ENCODE measurements around the gene SRSF5.

The SRSF5 gene

GRCh38 chr14:69770559-69770958 lies 3.6 kb downstream of the SRSF5 start:
- DNase-seq = no peak

- no peak for DNase-seq
These were observed 4.2 kb downstream of the SRSF5 start for GRCh38 chr14:69771136-69771535.

GRCh38 chr14:69772082-69773017 lies 5.4 kb downstream of the SRSF5 start:
- DNase-seq = no peak

GRCh38 chr14:69773571-69774276 lies 6.8 kb downstream of the SRSF5 start:
- no peak for DNase-seq

- DNase-seq = no peak
These were observed 8.1 kb downstream of the SRSF5 start for GRCh38 chr14:69775012-69775411.

GRCh38 chr14:69776875-69777453 lies 10.0 kb downstream of the SRSF5 start:
- DNase-seq = no peak

- no peak for DNase-seq
These were observed 12.1 kb downstream of the SRSF5 start for GRCh38 chr14:69779088-69779487.

GRCh38 chr14:69780092-69780491 lies 13.2 kb downstream of the SRSF5 start:
- DNase-seq = no peak

GRCh38 chr14:69780952-69781351 lies 14.0 kb downstream of the SRSF5 start:
- no peak for DNase-seq

- no peak for DNase-seq
These were observed 18.0 kb downstream of the SRSF5 start for GRCh38 chr14:69784942-69785341.

- no peak for DNase-seq
These were observed 19.7 kb downstream of the SRSF5 start for GRCh38 chr14:69786603-69787002.

GRCh38 chr14:69789118-69789640 lies 22.2 kb downstream of the SRSF5 start:
- no peak for DNase-seq

- DNase-seq = no peak
These were observed 26.0 kb downstream of the SRSF5 start for GRCh38 chr14:69792887-69793421.

- no peak for DNase-seq
These were observed 27.8 kb downstream of the SRSF5 start for GRCh38 chr14:69794791-69795190.

- no peak for DNase-seq
These were observed 28.7 kb downstream of the SRSF5 start for GRCh38 chr14:69795691-69796090.

GRCh38 chr14:69796797-69797500 lies 30.0 kb downstream of the SRSF5 start, which contains the start of gene SLC10A1:
Gene SLC10A1, minus strand, starts transcription at chr14:69797241. Its CDS starts 86 bp downstream, at chr14:69797155.
- no peak for DNase-seq

- no peak for DNase-seq
These were observed 30.8 kb downstream of the SRSF5 start for GRCh38 chr14:69797573-69798338.

- DNase-seq = no peak
These were observed 31.4 kb downstream of the SRSF5 start for GRCh38 chr14:69798339-69798735.

GRCh38 chr14:69803753-69804152 lies 36.8 kb downstream of the SRSF5 start:
- no peak for DNase-seq

GRCh38 chr14:69804902-69805301 lies 38.0 kb downstream of the SRSF5 start:
- DNase-seq = no peak

Data from anterior cingulate cortex (tissue), 58 donors.